ENCODE data around the gene PCBP3. TPM values are rescaled to one million over a fixed set of nuclear protein-coding genes. Genes with fewer than 3 reads are reported as not detected.

Gene PCBP3
- polyA plus RNA-seq, 1 donor (not counting 4 experiments of a cell fraction or from before 2014, with no cell fraction given) = 0.25 TPM

DNA sequence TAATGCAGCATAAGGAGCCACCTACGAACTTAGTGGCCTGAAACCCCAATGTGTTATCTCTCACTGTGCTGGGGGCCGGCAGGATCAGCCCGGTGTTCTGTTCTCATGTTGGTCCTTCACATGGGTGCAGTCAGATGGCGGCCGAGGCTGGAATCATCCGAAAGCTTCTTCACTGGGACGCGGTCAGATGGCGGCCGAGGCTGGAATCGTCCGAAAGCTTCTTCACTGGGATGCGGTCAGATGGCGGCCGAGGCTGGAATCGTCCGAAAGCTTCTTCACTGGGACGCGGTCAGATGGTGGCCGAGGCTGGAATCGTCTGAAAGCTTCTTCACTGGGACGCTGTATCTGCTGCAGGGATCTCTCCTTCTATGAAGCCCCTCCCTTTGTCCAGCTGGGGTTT lies 12.6 kb upstream of the PCBP3 start:
- H3K27me3 ChIP-seq (ENCODE audit: control insufficient read depth, extremely low read depth, insufficient read depth, low read length) = no peaks in the 10 kb centered on the region
- H3K9ac ChIP-seq (ENCODE audit: control insufficient read depth, extremely low read depth, insufficient read depth, low read length) = no peak overlapping the region
- H3K79me2 ChIP-seq (ENCODE audit: control insufficient read depth, insufficient read depth, low read length) = no peaks in the 10 kb centered on the region
- no peak for FAIRE-seq
- no peaks in the 10 kb centered on the region for H3K9me1 ChIP-seq (ENCODE audit: control insufficient read depth, extremely low read depth, insufficient read depth, low read length)
- H3K27ac ChIP-seq (ENCODE audit: control insufficient read depth, insufficient read depth, low read length) = no peak overlapping the region
- H2AFZ ChIP-seq (ENCODE audit: control insufficient read depth, low read length) = no peak overlapping the region
- H3K4me2 ChIP-seq (ENCODE audit: control insufficient read depth, extremely low read depth, insufficient read depth, low read depth, low read length) = no peak overlapping the region
- dilution Hi-C loops (cut with MboI; ENCODE audit: extremely low pct_ligation_motif_present, low sequenced_read_pairs) = no loop called here
- no peak for TF ChIP-seq EZH2 (IDR thresholded peaks at IDR 0.05; ENCODE audit: low read length)
- TF ChIP-seq, protein P1, sequence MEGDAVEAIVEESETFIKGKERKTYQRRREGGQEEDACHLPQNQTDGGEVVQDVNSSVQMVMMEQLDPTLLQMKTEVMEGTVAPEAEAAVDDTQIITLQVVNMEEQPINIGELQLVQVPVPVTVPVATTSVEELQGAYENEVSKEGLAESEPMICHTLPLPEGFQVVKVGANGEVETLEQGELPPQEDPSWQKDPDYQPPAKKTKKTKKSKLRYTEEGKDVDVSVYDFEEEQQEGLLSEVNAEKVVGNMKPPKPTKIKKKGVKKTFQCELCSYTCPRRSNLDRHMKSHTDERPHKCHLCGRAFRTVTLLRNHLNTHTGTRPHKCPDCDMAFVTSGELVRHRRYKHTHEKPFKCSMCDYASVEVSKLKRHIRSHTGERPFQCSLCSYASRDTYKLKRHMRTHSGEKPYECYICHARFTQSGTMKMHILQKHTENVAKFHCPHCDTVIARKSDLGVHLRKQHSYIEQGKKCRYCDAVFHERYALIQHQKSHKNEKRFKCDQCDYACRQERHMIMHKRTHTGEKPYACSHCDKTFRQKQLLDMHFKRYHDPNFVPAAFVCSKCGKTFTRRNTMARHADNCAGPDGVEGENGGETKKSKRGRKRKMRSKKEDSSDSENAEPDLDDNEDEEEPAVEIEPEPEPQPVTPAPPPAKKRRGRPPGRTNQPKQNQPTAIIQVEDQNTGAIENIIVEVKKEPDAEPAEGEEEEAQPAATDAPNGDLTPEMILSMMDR (optimal IDR thresholded peaks at IDR 0.05 in 1 of 3, IDR thresholded peaks at IDR 0.05 in 1 of 3, conservative IDR thresholded peaks at IDR 0.05 in 1 of 3; ENCODE audit: extremely low read depth in 1 of 3, insufficient read depth in 2 of 3, low read length in 3 of 3) = no peak
- no peaks in the 10 kb centered on the region for H3K9me3 ChIP-seq (ENCODE audit: control insufficient read depth, low read depth, low read length)
- H3K4me1 ChIP-seq (ENCODE audit: control insufficient read depth, extremely low read depth, insufficient read depth, low read length) = no peaks in the 10 kb centered on the region
- H3K4me3 ChIP-seq (ENCODE audit: control insufficient read depth in 2 of 3, extremely low read depth in 1 of 3, insufficient read depth in 2 of 3, low read depth in 1 of 3, low read length in 3 of 3) = no peak overlapping the region
- DNase-seq (ENCODE audit: low read depth, low spot score) = no peak
- H3K36me3 ChIP-seq (ENCODE audit: control insufficient read depth in 2 of 2, extremely low read depth in 1 of 2, insufficient read depth in 2 of 2, low read length in 2 of 2) = no peaks in the 10 kb centered on the region
- H4K20me1 ChIP-seq (ENCODE audit: control insufficient read depth, extremely low read depth, insufficient read depth, low read length) = no peaks in the 10 kb centered on the region

DNA sequence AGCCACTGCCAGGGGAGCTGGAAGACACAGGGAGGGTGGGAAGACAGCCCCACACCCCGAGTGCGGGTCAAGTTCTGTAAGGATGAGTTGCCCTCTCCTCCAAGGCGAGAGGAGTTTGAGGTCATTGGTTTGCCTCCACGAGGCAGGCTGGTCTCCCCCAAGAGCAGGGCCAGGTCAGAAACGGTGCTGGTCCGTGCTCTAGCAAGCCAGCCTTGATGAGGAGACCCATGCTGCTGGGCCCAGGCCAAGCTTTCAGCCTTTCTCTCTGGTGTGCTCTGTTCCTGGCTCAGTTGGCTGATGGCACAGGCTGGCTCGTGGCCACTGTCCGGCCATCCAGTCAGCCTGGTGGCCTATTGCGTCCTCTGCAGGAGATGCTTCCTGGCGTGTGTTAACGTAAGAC lies 12.0 kb upstream of the PCBP3 start:
- no peak overlapping the region for H3K9ac ChIP-seq (ENCODE audit: control insufficient read depth, extremely low read depth, insufficient read depth, low read length)
- no peak for TF ChIP-seq EZH2 (IDR thresholded peaks at IDR 0.05; ENCODE audit: low read length)
- TF ChIP-seq, protein P1 (optimal IDR thresholded peaks at IDR 0.05 in 1 of 3, IDR thresholded peaks at IDR 0.05 in 1 of 3, conservative IDR thresholded peaks at IDR 0.05 in 1 of 3; ENCODE audit: extremely low read depth in 1 of 3, insufficient read depth in 2 of 3, low read length in 3 of 3) = no peak
- FAIRE-seq (no peak), DNase-seq (ENCODE audit: low read depth, low spot score) (no peak)
- no peaks in the 10 kb centered on the region for H3K79me2 ChIP-seq (ENCODE audit: control insufficient read depth, insufficient read depth, low read length)
- H4K20me1 ChIP-seq (ENCODE audit: control insufficient read depth, extremely low read depth, insufficient read depth, low read length) = no peaks in the 10 kb centered on the region
- H3K4me3 ChIP-seq (ENCODE audit: control insufficient read depth in 2 of 3, extremely low read depth in 1 of 3, insufficient read depth in 2 of 3, low read depth in 1 of 3, low read length in 3 of 3) = no peak overlapping the region
- H3K9me1 ChIP-seq (ENCODE audit: control insufficient read depth, extremely low read depth, insufficient read depth, low read length) = no peaks in the 10 kb centered on the region
- dilution Hi-C loops (cut with MboI; ENCODE audit: extremely low pct_ligation_motif_present, low sequenced_read_pairs) = no loop called here
- no peaks in the 10 kb centered on the region for H3K27me3 ChIP-seq (ENCODE audit: control insufficient read depth, extremely low read depth, insufficient read depth, low read length)
- H2AFZ ChIP-seq (ENCODE audit: control insufficient read depth, low read length) = no peak overlapping the region
- no peak overlapping the region for H3K27ac ChIP-seq (ENCODE audit: control insufficient read depth, insufficient read depth, low read length)
- H3K9me3 ChIP-seq (ENCODE audit: control insufficient read depth, low read depth, low read length) = no peaks in the 10 kb centered on the region
- H3K36me3 ChIP-seq (ENCODE audit: control insufficient read depth in 2 of 2, extremely low read depth in 1 of 2, insufficient read depth in 2 of 2, low read length in 2 of 2) = no peaks in the 10 kb centered on the region
- no peaks in the 10 kb centered on the region for H3K4me1 ChIP-seq (ENCODE audit: control insufficient read depth, extremely low read depth, insufficient read depth, low read length)
- H3K4me2 ChIP-seq (ENCODE audit: control insufficient read depth, extremely low read depth, insufficient read depth, low read depth, low read length) = no peak overlapping the region
